Kidney epithelial cell (primary cell): ENCODE data around the gene ATP5PD. TPM values are rescaled to one million over a fixed set of nuclear protein-coding genes. Genes with fewer than 3 reads are reported as not detected.
A peak's percentile ranks its signal among the peaks of the same experiment; 100 is the strongest.
"Not testable (repeated sequence)": the region's sequence is repeated elsewhere in the genome, so short reads cannot be mapped to it uniquely, and the experiment has no call there.

Experiments used
- DNase-seq: peaks from one replicate; pipeline ENCODE4 v3.0.0-alpha.2; 2010; ENCODE audit warnings: low read depth
- H3K27me3 ChIP-seq: 2 replicates; pipeline ENCODE4 v1.6.0; 2011; ENCODE audit warnings: low read length; ENCODE audit not compliant: control insufficient read depth, insufficient read depth
- H3K36me3 ChIP-seq: 2 replicates; pipeline ENCODE4 v1.5.1; 2011; ENCODE audit warnings: low read length; ENCODE audit not compliant: control insufficient read depth, insufficient read depth
- H3K4me3 ChIP-seq: 2 replicates; pipeline ENCODE4 v1.5.1; 2011; ENCODE audit warnings: low read depth, mild to moderate bottlenecking, control low read depth, low read length
- total RNA-seq: library from RNA; depleted of rRNA; stranded (reverse); fragments of >200 nt; gene quantifications from 2 replicates; pipeline ENCODE4 v1.2.3, GENCODE V29; 2015
- TF ChIP-seq, protein P1 (sequence below): IDR thresholded peaks from 2 replicates; pipeline ENCODE4 v1.5.1; 2011; ENCODE audit warnings: mild to moderate bottlenecking, moderate library complexity, low read length, control low read depth, inconsistent platforms; ENCODE audit not compliant: insufficient read depth, poor library complexity, severe bottlenecking

ATP5PD gene
- total RNA-seq, 1 donor from 2014 or later: 275 TPM

DNA sequence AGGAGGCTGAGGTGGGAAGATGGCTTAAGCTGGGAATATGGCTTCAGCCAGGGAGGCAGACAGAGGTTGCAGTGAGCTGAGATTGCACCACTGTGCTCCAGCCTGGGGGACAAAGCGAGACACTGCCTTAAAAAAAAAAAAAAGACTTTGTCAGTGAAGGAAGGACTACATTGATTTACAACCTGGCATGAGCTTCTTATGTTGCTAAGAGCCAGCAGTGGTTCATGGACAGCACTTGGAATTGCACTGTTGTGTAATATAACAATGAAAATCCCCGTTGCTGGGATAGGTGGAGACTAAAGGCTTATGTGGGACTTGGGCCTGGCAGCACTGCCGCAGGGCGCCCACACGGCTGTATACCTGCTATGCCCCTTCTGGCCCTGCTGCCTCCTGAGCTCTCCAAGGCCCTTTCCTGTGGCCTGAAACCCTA lies 26.9 kb upstream of the ATP5PD start:
- no peak for DNase-seq
- H3K4me3 ChIP-seq: no peak overlapping the region
- TF ChIP-seq, protein P1, sequence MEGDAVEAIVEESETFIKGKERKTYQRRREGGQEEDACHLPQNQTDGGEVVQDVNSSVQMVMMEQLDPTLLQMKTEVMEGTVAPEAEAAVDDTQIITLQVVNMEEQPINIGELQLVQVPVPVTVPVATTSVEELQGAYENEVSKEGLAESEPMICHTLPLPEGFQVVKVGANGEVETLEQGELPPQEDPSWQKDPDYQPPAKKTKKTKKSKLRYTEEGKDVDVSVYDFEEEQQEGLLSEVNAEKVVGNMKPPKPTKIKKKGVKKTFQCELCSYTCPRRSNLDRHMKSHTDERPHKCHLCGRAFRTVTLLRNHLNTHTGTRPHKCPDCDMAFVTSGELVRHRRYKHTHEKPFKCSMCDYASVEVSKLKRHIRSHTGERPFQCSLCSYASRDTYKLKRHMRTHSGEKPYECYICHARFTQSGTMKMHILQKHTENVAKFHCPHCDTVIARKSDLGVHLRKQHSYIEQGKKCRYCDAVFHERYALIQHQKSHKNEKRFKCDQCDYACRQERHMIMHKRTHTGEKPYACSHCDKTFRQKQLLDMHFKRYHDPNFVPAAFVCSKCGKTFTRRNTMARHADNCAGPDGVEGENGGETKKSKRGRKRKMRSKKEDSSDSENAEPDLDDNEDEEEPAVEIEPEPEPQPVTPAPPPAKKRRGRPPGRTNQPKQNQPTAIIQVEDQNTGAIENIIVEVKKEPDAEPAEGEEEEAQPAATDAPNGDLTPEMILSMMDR: no peak
- no peaks in the 10 kb centered on the region for H3K36me3 ChIP-seq
- H3K27me3 ChIP-seq: no peaks in the 10 kb centered on the region

DNA sequence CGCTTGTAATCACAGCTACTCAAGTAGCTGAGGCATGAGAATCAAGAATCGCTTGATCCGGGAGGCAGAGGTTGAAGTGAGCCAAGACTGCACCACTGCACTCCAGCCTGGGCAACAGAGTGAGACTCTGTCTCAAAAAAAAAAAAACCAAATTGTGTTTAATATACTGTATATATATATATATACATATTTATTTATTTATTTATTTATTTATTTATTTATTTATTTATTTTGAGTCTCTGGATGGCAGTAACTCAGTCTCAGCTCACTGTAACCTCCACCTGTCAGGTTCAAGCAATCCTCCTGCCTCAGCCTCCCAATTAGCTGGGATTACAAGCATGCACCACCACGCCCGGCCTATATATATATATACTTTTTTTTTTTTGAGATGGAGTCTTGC lies 26.1 kb upstream of the ATP5PD start:
- not testable (repeated sequence) for H3K4me3 ChIP-seq, H3K36me3 ChIP-seq, H3K27me3 ChIP-seq, DNase-seq

DNA sequence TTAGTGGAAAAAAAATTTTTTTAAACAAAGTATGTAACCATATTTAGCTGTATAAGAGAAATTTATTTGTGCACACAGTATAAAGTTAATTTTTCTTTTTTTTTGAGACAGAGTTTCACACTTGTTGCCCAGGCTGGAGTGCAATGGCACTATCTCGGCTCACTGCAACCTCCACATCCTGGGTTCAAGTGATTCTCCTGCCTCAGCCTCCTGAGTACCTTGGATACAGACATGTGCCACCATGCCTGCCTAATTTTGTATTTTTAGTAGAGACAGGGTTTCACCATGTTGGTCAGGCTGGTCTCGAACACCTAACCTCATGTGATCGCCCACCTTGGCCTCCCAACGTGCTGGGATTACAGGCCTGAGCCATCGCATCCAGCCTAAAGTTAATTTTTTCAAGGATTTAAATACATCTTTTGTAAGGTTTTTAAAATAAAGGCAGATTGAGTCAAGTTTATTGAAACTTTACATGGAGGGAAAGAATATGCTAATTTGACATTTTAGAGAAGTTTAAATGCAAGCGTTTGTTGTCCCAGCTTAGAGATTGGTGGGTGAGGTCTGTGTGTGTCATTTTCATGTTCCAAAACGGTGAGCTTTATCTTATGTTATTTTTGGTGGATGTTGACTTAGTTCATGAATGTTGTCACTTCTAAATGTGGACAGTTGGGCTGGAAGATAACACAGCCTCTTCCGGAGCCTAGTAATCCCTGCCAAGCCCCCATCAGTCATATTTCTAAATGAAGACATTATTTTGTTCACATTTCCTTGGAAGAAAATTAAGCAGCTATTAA lies 24.9 kb upstream of the ATP5PD start:
- DNase-seq, H3K27me3 ChIP-seq: not testable (repeated sequence)

DNA sequence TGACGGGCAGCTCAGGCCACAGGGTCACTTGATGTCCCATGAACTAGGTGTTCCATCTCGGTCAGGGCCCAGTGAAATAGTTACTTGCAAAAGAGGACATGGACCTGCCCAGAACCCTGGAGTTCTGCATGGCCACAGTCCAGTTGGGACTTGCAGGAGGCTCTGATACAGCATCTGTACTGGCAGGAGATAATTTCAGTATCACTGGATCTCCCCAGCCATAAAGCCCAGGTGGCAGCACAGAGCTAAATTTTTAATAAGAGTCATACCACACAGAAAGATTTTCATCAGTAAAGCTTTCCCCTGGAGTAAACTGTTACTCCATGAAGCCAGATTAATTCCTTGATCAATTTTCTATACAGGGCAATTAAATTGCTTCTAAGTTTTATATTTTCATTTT lies 23.0 kb upstream of the ATP5PD start:
- Histone ChIP-seq H3K36me3 (no peaks in the 10 kb centered on the region), H3K27me3 (no peaks in the 10 kb centered on the region), H3K4me3 (no peak overlapping the region)
- TF ChIP-seq, protein P1: peak; percentile 35
- DNase-seq: no peak

More for the DNA sequence above, 24.9 kb upstream of the ATP5PD start:
- not testable (repeated sequence) for H3K4me3 ChIP-seq, H3K36me3 ChIP-seq

DNA sequence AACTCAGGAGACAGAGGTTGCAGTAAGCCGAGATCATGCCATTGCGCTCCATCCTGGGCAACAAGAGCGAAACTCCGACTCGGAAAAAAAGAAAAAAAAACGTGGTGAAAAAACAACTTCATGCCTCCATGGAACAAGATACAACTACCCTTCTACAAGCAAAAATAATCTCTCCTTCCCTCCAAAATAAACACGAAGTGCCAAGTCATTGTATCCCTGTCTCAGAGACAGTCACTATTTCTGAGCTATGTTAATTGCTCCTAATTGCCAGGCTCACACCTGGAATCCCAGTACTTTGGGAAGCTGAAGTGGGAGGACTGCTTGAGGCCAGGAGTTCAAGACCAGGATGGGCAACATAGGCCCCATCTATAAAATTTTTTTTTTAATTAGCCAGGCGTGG lies 22.0 kb upstream of the ATP5PD start:
- no peaks in the 10 kb centered on the region for H3K27me3 ChIP-seq
- no peak overlapping the region for H3K4me3 ChIP-seq
- TF ChIP-seq, protein P1: no peak
- DNase-seq: no peak
- no peaks in the 10 kb centered on the region for H3K36me3 ChIP-seq

DNA sequence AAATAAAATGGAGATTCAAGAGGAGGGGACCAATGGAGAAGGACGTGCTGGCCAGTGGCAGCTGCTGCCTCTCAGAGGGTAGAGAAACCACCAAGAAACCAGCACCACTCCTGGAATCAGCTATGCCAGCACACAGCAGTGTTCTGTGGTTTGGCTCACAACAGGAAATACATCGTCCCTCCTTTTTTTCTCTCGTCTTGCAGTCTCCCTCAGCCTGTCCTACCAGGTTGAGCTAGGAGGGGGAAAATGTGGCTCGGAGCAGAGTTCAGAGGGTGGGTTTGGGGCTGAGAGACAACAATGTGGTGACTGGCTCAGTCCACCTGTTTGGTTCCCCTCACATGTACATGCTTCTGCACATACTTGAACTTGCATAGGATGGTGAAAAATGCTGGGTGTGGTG lies 21.1 kb upstream of the ATP5PD start:
- DNase-seq: no peak
- TF ChIP-seq, protein P1: no peak
- no peaks in the 10 kb centered on the region for H3K36me3 ChIP-seq
- no peaks in the 10 kb centered on the region for H3K27me3 ChIP-seq
- H3K4me3 ChIP-seq: no peak overlapping the region

DNA sequence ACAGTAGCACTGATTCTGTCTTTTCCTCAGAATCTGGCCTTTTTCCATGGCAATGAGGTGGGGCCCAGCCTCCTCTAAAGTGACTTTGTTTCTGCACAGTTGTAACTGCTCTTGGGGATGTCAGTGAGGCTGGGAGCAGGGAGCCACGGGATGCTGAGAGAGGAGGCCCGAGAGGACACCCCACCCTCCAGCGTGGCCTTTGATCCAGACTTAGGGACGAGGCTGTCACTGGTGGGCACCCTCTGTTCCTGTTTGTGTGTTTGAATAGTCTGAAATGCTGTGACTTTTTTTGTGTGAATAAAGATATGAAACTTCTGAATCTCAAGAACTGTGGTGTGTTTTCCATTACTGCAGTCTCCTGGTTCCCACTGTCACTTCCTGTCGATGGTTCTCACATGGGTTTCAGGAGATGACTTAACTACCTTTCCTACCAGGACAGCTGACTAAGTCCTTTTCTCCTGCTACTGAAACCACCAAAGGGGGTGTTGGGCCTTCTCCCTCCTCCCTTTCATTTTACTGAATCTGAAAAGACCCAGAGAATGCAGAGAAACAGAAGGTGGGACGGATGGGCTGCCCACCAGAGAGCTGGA lies 18.9 kb upstream of the ATP5PD start:
- Histone ChIP-seq H3K36me3 (no peaks in the 10 kb centered on the region), H3K27me3 (no peaks in the 10 kb centered on the region), H3K4me3 (no peak overlapping the region)
- DNase-seq: no peak
- TF ChIP-seq, protein P1: no peak
